ENCODE measurements around the gene LARGE1.

Gene LARGE1

GRCh38 chr22:33781411-33781810 is 138.9 kb downstream of the LARGE1 start:
- no peak for DNase-seq (ENCODE audit: low read depth in 4 of 4, low spot score in 1 of 4)

DNA sequence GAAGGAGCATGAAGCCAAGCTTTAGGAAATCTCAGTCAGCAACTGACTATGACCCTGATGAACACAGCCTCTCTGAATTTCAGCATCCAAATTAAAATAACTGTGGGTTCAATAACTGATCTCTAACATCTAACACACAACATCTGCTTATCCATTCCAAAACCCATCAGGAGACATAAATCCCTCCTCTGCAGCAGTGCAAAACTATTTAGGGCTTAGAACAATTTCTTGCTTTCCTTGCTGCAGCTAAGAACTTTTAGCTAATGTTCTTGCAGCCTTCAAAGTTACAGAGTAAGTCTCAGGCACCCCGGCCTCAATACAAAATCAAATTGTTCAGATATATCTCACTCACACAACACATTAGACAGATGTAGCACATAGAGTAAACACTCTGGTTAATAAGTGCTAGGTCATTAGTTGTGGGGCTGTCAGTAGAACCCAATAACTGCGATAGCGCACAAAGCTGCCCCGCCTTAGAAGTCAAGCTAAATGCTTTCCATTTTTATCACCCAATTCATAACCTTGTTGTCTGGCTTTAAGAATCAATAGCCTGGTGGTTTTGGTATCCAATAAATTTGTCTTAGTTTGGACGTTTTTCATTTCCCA is 139.6 kb downstream of the LARGE1 start:
- no peak for DNase-seq (ENCODE audit: low read depth in 4 of 4, low spot score in 1 of 4)

GRCh38 chr22:33779243-33779642 is 141.0 kb downstream of the LARGE1 start:
- DNase-seq (ENCODE audit: low read depth in 4 of 4, low spot score in 1 of 4): no peak

DNA sequence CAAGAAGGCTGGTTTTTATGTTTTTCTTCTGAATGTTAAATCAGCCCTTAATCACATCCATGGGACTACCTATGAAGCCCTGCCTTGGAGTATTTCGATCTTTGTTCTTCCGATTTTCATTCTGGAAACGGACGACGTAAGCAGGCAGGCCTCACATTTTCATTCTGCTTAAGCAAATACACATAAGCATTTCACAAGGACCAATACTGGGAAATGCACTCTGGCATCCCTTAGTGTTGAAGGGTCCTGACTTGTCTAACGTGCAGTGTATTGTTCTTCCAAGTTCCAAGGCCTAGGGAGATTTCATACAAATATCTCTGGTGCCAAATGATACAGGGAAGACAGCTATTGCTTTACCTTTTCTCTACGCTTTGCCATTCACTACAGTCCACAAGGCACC is 143.8 kb downstream of the LARGE1 start:
- DNase-seq (ENCODE audit: low read depth in 4 of 4, low spot score in 1 of 4): no peak

GRCh38 chr22:33774781-33775180 is 145.5 kb downstream of the LARGE1 start:
- no peak for DNase-seq (ENCODE audit: low read depth in 4 of 4, low spot score in 1 of 4)

- DNase-seq (ENCODE audit: low read depth in 4 of 4, low spot score in 1 of 4): no peak
Measured at GRCh38 chr22:33772745-33773144, 147.5 kb downstream of the LARGE1 start.

DNA sequence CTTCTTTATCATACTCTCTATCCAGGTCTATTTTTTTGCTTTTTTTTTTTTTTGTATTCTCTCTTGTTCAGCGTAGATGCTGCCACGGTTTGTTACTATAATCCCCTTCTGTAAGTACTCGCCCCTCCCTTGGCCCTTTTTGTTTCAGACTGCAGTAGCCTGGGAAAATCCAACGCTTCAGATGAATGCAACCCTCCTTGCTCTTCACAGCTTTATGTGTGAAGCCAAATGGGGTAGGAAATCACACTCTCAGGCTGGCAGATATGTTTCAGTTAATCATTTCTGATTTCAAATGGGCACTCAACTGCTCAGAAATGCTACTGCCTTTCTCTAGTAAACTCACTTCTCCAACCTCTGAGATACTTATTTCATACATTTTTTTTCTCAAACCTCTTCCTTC is 149.1 kb downstream of the LARGE1 start:
- no peak for DNase-seq (ENCODE audit: low read depth in 4 of 4, low spot score in 1 of 4)

DNA sequence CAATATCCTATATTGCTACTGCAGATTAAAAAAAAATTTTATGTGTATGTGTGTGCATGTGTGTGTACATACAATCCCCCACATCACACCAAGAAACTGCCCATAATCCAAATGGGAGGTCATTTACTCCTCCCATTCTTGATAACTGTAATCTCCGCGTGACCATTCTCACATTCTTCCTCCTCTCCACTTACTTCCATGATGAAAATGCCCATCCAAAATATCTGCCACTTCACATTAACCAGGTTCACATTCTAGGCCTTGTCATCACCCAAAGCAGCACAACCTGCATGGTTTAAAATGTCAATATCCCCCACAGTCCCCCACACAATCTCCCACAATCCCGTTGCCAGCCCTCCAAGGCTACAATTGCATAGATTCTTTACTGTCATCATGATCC is 149.6 kb downstream of the LARGE1 start:
- DNase-seq (ENCODE audit: low read depth in 4 of 4, low spot score in 1 of 4): no peak

- no peak for DNase-seq (ENCODE audit: low read depth in 4 of 4, low spot score in 1 of 4)
Measured at GRCh38 chr22:33766091-33766490, 154.2 kb downstream of the LARGE1 start.

DNA sequence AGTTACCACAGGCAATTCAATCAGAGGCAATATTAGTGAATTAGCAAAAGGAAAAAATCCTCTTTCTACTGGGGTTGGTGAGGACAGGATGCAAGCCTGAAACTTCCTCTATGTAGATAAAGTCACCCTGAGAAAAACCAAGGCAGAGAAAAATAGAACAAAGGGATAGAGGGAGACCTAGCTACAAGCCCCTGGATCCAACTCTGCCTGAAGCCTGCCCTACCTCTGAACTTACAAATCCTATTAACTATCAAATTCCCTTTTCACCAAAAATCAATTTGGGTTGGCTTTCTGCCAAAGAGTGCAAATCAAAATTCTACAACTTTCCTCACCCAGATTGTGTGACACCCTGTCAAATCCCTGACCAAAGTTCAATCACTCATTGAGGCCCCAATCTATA is 161.3 kb downstream of the LARGE1 start:
- no peak for DNase-seq (ENCODE audit: low read depth in 4 of 4, low spot score in 1 of 4)

GRCh38 chr22:33757802-33758483 is 162.3 kb downstream of the LARGE1 start:
- DNase-seq (ENCODE audit: low read depth in 4 of 4, low spot score in 1 of 4): no peak

DNA sequence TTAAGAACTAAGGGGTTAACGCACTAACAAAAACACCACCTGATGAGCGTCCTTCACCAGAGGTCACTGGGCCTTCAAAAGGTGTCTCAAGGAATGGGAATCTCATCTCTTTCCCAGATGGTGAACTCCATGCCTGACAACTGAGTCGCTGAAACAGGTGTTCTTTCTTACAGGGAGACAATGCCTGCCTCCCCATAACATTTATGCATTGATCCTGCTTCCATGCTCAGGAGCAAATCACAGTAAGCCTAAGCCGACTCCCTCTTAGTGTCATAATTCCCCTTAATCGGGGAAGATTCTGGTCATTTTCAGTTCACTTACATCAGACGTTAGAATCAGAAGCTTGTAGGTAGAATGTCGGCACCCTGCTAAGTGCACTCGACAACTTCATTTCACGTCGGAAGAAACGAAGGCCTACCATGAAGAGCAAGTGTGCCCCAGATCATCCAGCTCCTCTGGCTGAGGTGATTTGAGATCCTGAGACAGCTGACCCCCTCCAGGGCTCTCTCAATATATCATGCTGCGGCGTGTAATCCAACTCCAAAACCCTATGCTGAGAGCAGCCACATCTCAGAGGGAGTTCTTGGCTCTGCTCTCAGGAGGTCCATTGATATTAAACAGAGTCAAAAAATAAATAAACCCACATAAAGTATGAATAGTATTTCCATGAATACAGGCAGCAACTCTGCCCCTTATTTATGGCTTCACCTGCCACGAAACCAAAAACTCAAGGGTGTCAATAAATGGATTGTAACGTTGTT is 163.1 kb downstream of the LARGE1 start:
- no peak for DNase-seq (ENCODE audit: low read depth in 4 of 4, low spot score in 1 of 4)

- DNase-seq (ENCODE audit: low read depth in 4 of 4, low spot score in 1 of 4): no peak
Measured at GRCh38 chr22:33756508-33756949, 163.7 kb downstream of the LARGE1 start.

- DNase-seq (ENCODE audit: low read depth in 4 of 4, low spot score in 1 of 4): no peak
Measured at GRCh38 chr22:33748714-33749113, 171.6 kb downstream of the LARGE1 start.

GRCh38 chr22:33747576-33748180 is 172.6 kb downstream of the LARGE1 start:
- no peak for DNase-seq (ENCODE audit: low read depth in 4 of 4, low spot score in 1 of 4)

DNA sequence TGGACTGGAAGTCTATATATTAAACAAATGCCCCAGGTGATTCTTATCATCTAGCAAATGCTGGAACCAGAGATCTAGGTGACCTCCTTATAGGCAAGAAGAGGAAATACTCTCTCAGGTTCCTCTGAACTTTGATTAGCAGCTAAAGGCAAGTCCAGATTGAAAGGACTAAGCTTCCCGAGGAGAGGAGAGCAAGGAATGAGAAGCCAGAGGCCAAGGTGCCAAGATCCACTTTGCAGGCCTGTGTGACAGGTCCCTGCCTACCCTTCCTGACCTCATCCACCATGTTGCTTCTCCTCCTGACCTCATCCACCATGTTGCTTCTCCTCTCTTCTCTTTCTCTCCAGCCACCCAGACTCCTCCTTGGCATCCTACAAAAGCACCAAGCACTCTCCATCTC is 173.2 kb downstream of the LARGE1 start:
- no peak for DNase-seq (ENCODE audit: low read depth in 4 of 4, low spot score in 1 of 4)

DNA sequence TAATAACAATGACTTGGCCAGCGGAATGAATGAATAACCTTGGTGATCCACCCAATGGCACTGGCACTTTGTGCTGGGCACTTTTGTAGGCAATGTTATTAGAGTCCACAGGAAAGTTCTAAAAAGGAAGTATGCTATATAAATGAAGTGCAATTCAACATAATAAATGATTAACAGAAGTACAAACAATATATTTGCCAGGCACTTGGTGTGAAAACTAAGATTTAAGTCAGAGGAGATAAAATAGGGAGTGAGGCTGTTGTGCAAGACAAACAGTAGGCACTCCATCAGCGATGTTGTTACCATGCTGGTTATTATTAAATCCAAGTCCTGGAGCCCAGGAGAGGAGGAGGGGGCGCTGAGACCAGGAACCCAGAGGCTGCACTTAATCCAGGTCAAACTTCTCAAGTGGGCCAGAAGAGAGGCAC is 173.8 kb downstream of the LARGE1 start:
- no peak for DNase-seq (ENCODE audit: low read depth in 4 of 4, low spot score in 1 of 4)

DNA sequence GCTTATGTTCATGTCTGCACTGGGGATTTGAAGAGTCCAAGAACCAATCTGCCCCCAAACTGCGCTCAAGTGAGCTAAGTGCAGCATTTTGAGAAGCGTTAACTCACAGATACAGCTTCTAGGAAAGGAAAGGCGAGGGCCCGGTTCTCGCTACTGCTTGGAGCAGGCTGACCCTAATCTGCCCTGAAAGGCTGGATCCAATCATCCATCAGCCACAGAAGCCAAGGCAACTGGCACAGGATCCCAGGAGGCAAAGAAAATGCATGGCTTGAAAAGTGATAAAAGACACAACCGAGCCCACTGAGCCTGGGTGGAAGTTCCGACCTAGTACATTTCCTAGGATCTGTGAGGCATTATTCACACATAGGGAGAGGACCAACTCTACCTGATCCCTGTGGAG is 174.8 kb downstream of the LARGE1 start:
- DNase-seq (ENCODE audit: low read depth in 4 of 4, low spot score in 1 of 4): no peak

DNA sequence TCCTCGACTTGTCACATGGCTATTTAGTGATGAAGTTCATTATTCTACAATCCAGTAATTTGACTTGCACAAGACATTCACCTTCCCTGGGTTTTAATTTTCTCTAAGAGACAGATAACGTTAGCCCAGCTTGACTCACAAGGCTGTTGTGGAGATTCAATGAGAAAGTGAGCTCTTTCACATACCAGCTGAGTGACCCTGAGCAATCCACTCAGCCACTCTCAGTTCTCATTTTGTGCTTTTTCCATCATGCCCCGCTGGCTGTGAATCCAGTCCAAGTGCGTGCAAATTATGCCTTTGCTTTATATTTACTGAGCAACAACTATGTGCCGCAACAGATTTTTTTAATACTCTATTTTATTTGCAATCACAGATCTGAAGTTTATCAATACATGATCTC is 176.5 kb downstream of the LARGE1 start:
- DNase-seq (ENCODE audit: low read depth in 4 of 4, low spot score in 1 of 4): no peak

- no peak for DNase-seq (ENCODE audit: low read depth in 4 of 4, low spot score in 1 of 4)
Measured at GRCh38 chr22:33741025-33741424, 179.3 kb downstream of the LARGE1 start.

DNA sequence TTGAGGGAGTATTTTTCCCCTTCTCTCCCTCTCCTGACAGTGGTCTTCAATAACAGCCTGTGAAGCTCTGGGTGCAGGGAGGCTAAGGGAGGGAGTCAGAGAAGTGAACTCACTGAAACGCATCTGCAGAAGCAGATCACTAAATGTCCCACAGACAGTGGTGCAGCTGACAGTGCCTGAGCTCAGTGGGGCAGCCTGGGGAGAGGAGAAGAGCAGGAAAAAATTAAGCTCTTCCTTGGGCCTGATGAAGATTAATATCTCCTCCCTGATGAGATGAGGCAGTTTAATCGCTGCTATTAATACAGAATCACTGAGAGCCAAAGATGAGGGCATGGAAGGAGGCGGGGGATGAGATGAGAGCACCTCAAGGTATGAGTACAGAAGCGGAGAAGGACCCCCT is 180.8 kb downstream of the LARGE1 start:
- no peak for DNase-seq (ENCODE audit: low read depth in 4 of 4, low spot score in 1 of 4)

GRCh38 chr22:33737662-33738061 is 182.6 kb downstream of the LARGE1 start:
- DNase-seq (ENCODE audit: low read depth in 4 of 4, low spot score in 1 of 4): no peak

All from stimulated activated CD4-positive, alpha-beta T cell treated with anti-CD3 and anti-CD28 coated beads, Interleukin-1b, Interleukin-23, amount 100 ng/mL, for 24 hours (primary cell).